ENCODE results near the gene PDE1C.

DNA sequence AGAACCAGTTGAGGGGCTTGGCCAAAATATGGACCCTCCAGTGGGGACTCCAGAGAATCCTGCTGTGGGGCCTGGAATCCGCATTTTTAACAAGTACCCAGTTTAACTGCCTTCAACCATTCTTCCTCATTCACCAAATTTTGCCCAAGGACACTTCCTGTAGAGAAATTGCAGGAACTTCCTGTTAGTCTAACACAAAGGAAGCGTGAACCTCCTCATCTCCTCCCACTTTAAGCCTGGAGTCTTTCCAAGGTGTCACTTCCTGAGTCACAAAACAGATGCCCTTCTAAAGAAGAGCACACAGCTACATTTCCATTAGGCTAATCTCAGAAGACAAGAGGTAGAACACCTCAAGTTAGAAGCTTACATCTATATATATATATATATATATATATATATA is 194.8 kb downstream of the PDE1C start:
- TF ChIP-seq CTCF (conservative IDR thresholded peaks at IDR 0.05) (no peak), ZFX (IDR thresholded peaks at IDR 0.05) (no peak)
